Anterior cingulate cortex (tissue), 58 donors: Measurements from ENCODE around the gene FN1.

Source experiments
- DNase-seq, 58 donors: peaks; one replicate each; lab custom pipeline; 2025; lab: John Stamatoyannopoulos, UW

Gene FN1

DNA sequence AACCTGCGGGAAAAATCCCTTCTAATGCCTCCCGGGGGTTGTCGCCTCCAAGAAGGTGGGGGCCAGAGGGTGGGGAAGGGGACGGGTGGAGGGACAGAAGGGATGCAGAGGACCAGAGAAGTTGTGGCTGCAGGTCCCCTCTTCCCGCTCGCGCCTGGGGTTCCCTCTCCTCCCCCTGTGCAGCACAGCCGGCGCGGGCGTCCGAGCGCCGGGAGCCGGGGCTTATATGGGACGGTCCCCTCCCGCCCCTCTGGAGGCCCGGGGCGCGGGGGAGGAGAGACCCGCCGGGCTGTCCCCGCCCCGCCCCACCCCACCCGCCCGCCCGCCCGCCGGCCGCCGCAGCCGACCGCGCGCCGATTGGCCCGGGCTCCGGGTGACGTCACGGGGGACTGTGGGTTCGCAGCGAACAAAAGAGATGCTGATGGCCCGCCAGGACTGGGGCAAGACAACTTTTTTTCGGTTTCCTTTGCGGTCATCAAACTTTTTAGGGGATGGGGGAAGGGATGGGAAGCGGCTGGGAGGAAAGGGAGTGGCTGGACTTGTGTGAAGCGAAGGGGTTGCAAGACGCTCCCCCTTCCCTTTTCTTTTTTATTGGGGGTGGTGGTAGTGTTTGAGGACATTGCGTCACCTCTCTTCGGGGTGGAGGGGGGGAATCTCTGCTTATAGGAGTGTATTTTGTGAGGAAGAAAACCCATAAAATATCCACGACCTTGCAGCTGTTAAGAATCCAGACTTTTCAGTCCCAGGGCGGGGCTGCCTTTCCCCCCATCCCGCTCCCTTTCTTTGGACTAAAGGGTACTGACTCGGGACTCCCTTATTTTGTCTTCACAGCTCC is at the start of gene FN1:
Gene FN1 (minus strand): TSS at position 199 of the 835 bp plus-strand sequence. CDS start 266 bp downstream, outside the sequence.
- peak in 54 of 58 donors; percentile 6 to 80 (median 50) for DNase-seq

- DNase-seq: no peak
Measured at GRCh38 chr2:215485032-215485431, 49.2 kb upstream of the FN1 start.

DNA sequence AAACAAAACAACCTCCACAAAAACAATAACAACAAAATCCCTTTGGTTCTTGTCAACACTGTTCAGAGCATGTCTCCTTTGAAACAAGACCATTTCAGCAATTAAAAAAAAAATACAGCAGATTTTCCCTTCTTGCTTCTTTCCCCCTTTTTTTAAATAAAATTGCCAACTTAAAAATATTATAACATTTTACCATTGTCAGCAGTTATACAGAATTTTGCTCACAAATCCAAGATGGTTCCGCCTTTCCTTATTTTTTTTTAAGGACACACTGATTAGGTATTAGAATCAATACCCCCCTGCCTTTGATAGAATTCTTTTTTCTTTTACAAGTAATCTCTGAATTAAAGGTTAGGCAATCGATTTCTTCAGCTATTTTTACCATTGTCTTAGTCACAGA is 48.7 kb upstream of the FN1 start:
- no peak for DNase-seq

DNA sequence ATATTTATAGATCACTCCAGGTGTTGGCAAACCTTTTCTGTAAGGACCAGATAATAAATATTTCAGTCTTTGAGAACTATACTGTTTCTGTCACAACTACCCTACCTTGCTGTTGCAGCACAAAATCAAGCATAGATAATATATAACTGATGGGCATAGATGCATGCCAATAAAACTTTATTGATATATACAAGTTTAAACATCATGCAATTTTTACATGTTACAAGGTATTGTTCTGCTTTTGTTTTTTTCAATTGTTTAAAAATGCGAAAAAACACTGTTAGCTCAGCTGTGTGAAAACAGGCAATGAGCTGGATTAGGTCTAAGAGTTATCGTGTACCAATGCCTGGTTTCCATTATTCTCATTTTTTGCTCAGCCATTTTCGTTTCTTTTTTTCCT is 47.6 kb upstream of the FN1 start:
- no peak for DNase-seq

GRCh38 chr2:215479536-215480240 is 43.8 kb upstream of the FN1 start:
- no peak for DNase-seq

DNA sequence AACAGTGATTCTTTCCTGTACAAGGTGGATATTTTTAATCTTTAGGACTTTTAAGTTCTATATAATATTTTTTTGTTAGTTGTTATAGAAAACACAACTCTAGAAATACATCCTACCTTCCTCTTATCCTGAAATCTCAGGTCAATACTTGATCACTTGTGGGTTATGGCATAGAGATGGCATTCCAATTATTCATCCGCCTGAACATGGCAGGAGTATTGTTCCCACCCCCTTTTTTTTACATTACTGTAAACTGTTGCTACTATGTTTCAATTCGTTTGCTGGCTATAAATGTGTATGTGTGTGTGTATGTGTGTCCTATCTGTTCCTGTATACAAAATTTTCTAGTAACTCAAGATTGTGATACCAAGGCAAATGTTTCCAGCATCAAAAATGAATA is 43.3 kb upstream of the FN1 start:
- DNase-seq: no peak

- no peak for DNase-seq
Measured at GRCh38 chr2:215476424-215476823, 40.6 kb upstream of the FN1 start.

GRCh38 chr2:215466097-215466909 is 30.4 kb upstream of the FN1 start:
- no peak for DNase-seq

GRCh38 chr2:215465256-215465655 is 29.4 kb upstream of the FN1 start:
- no peak for DNase-seq

- no peak for DNase-seq
Measured at GRCh38 chr2:215461836-215462532, 26.1 kb upstream of the FN1 start.

DNA sequence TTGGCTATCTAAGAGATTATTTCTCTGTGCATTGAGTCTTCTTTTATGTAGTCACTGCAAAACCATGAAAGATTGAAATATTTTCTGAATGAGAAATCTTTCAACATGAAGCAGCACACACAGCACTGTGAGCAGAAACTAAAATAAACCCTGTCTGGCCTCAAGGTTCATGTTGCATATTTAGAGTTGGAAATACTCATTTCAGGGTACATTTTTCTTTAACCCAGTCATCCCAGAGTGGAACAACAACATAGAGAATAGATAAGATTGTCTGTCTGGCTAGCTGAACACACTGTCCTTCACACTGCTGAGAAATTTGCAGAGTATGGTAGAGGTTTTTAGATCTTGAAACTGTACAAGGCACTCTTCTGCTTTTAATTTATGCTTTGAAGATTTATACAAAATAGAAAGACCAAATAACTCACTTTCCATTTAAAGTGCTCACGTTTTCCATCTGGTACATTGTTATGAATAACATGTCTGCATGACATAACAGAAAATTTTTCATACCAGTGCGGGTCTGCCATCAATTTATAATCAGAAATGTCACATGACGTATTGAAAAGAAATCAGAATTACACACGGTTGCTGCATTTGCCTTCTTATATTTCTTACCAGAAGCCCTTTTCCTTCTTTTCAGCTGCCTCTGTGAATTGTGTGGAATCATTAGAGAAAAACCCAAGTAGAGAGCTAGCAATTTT is 25.0 kb upstream of the FN1 start:
- no peak for DNase-seq

DNA sequence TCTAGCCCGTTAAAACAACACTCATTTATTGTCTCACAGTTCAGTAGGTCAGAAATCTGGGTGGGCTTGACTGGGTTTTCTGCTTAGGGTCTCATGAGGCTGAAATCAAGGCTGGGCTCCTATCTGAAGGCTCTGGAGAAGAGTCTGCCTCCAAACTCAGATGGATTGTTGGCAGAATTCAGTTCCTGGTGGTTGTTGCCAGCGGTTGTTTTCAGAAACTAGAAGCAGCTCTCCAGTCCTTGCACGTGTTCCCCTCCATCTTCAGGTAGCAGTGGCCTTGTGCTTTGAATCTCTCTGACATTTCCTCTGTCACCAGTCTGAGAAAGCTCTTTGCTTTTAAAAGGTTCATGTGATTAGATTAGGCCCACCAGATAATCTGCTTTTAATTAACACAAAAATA is 20.1 kb upstream of the FN1 start:
- no peak for DNase-seq

GRCh38 chr2:215454519-215455246 is 18.8 kb upstream of the FN1 start:
- DNase-seq: peak in 1 of 58 donors; percentile 11

DNA sequence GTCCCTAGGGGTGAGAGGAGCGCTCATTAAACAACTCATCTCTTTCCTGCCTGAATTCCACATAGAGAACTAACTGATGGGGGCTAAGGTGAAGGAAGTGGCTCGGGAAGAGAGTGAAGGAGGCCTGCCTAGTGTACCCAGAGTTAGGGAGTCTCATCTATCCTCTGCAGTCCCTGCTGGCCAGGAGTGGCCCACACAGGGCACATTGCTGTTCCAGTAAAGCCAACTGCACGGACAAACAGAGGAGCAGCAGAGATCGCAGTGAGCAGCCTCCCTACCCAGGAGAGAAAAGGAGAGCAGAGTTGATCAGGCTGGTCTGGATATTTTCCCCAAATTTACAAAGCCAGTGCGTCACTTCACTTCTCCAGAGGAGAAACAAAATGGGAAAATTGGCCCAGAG is 16.9 kb upstream of the FN1 start:
- no peak for DNase-seq

DNA sequence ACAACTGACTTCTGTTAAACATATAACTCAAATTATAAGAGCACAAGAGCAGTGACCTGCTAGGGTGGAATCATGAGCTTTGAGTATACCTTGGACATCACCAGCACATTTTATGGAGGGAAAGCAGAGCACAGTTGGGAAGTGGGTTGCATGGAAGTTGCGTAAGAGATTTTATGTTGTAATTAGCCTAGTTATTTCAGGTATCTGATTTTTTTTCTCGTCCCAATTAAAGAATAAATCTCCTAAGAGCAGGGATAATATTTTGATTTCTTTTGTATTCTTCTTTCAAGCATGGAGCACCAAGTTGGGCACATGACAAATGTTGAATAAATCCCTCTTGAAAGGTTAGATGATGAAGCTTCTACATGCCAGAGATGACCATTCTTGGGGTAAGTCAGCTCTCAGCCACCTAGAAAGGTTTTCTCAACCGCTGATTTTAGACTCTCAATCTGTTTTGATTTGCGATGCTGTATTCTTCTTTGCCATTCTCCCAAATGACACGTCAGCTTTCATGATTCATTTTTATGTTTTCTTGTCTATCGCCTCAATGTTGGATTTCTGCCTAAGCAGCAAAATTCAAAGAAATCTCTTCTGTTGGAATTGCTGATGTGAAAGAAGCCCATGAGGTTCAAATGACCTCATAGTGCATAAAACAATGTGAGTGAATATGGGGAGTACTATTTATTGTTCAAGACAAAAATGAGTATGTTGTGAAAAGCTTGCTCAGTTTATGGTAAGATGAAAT is 15.3 kb upstream of the FN1 start:
- no peak for DNase-seq

DNA sequence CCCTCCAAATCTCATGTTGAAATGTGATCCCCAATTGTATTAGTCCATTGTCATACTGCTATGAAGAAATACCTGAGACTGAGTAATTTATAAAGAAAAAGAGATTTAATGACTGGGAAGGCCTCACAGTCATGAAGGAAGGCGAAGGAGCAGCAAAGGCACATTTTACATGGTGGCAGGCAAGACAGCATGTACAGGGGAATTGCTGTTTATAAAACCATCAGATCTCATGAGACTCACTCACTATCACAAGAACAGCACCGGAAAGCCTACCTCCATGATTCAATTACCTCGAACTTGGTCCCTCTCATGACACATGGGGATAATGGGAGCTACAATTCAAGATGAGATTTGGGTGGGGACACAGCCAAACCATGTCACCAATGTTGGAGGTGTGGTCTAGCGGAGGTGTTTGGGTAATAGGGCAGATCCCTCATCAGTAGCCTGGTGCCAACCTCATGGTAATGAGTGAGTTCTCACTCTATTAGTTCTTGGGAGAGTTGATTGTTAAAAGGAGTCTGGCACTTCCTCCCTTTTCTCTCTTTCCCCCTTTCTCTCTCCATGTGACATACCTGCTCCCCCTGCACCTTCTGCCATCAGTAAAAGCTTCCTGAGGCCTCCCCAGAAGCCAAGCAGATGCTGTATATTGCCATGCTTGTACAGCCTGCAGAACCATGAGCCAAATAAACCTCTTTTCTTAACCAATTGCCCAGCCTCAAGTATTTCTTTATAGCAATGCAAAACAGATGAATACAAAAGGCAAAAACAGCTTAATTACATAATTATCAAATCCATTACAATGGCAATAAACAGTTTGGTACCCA is 14.5 kb upstream of the FN1 start:
- DNase-seq: no peak

- DNase-seq: no peak
Measured at GRCh38 chr2:215447673-215448081, 11.8 kb upstream of the FN1 start.
